ENCODE results near the gene MBOAT1.

DNA sequence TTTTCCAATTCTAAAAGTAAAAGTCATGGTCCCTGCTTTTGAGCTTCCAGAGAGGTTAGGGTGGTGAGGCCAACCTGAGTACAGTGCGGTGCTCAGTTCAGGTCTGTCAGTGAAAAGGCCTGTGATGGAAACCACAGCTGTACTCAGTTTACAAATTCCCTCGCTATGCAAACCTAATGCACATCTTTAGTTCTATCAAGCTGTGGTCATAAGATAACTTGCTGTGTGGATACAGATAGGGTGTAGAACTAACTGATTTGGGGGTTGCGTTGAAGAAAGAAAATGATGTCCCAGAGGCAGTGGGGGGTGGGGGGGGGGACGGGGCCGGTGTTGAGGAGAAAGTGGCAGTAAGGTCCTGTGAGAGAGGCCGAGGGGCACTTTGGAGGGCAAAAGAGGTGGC, 22.8 kb upstream of the MBOAT1 start:
- TF ChIP-seq POLR2A (IDR thresholded peaks at IDR 0.05; ENCODE audit: low read length), result no peak
- TF ChIP-seq CTCF (IDR thresholded peaks at IDR 0.05), result no peak
- no peak for TF ChIP-seq RAD21 (conservative IDR thresholded peaks at IDR 0.05 in 1 of 2, IDR thresholded peaks at IDR 0.05 in 1 of 2)

Measured in A549 (cell line).